Naive thymus-derived CD4-positive, alpha-beta T cell (primary cell): Measurements from ENCODE around the gene MOGAT1. TPM values are rescaled to one million over a fixed set of nuclear protein-coding genes. Genes with fewer than 3 reads are reported as not detected.
"Not testable (repeated sequence)": the region's sequence is repeated elsewhere in the genome, so short reads cannot be mapped to it uniquely, and the experiment has no call there.

Experiments
- ATAC-seq: fragments of 150-1000 bp; cut with Tn5 transposase; 2 replicates; pipeline ENCODE4 v1.10.0; 2021; ENCODE audit warnings: mild to moderate bottlenecking, moderate library complexity
- CTCF ChIA-PET: fragments of 350-600 bp; sonication (Branson Sonifier 250); formaldehyde crosslinking; loops from one replicate; lab custom pipeline; 2021; ENCODE audit warnings: antibody characterized with exemption; lab: Charles Lee
- POLR2A ChIA-PET: fragments of 350-600 bp; sonication (Branson Sonifier 250); formaldehyde crosslinking; loops from one replicate; lab custom pipeline; 2021; ENCODE audit warnings: antibody characterized with exemption, inconsistent platforms; lab: Charles Lee
- DNase-seq, 9 donors: peaks; one replicate each; pipeline versions ENCODE4 v3.0.0 to v3.0.0-alpha.2; 2020 to 2022; ENCODE audit warnings: mixed read lengths in 1 of 9
- H3K27ac ChIP-seq: one replicate; pipeline ENCODE4 v1.7.0; 2013; ENCODE audit warnings: mild to moderate bottlenecking, low read depth, low read length, moderate library complexity
- H3K27me3 ChIP-seq, 2 donors: one replicate each; pipeline ENCODE4 v1.7.0; 2013; ENCODE audit warnings: low read length in 2 of 2, mild to moderate bottlenecking in 2 of 2, moderate library complexity in 2 of 2; ENCODE audit not compliant: control insufficient read depth in 2 of 2, insufficient read depth in 2 of 2
- H3K36me3 ChIP-seq, 3 experiments: 1 replicate in 2 of 3; 2 replicates in 1 of 3; pipeline ENCODE4 v1.7.0; 2013; ENCODE audit warnings: low read length in 3 of 3, mild to moderate bottlenecking in 3 of 3, moderate library complexity in 1 of 3; ENCODE audit not compliant: insufficient read depth in 3 of 3, control insufficient read depth in 2 of 3
- H3K4me1 ChIP-seq, 2 donors: one replicate each; pipeline ENCODE4 v1.7.0; 2013; ENCODE audit warnings: low read length in 2 of 2, mild to moderate bottlenecking in 2 of 2, moderate library complexity in 1 of 2; ENCODE audit not compliant: control insufficient read depth in 2 of 2, insufficient read depth in 2 of 2
- H3K4me3 ChIP-seq: 2 replicates; pipeline ENCODE4 v1.7.0; 2013; ENCODE audit warnings: mild to moderate bottlenecking, low read length
- H3K9me3 ChIP-seq, 3 experiments: 1 replicate in 2 of 3; 2 replicates in 1 of 3; pipeline ENCODE4 v1.7.0; 2013; ENCODE audit warnings: low read length in 3 of 3; ENCODE audit not compliant: control insufficient read depth in 2 of 3
- H3K27ac Mint-ChIP-seq, 9 donors: one replicate each; pipeline ENCODE4 v1.8.0; 2020 to 2022; ENCODE audit warnings: mixed read lengths in 9 of 9, mild to moderate bottlenecking in 8 of 9, moderate library complexity in 5 of 9, inconsistent platforms in 2 of 9
- H3K27me3 Mint-ChIP-seq, 5 donors: one replicate each; pipeline ENCODE4 v1.8.0; 2021 to 2022; ENCODE audit warnings: mixed read lengths in 5 of 5, mild to moderate bottlenecking in 1 of 5
- H3K36me3 Mint-ChIP-seq, 5 donors: one replicate each; pipeline ENCODE4 v1.8.0; 2020 to 2022; ENCODE audit warnings: mixed read lengths in 5 of 5, mild to moderate bottlenecking in 3 of 5, inconsistent platforms in 1 of 5
- H3K4me1 Mint-ChIP-seq, 7 donors: one replicate each; pipeline ENCODE4 v1.8.0; 2020 to 2022; ENCODE audit warnings: mixed read lengths in 7 of 7, mild to moderate bottlenecking in 3 of 7, inconsistent platforms in 1 of 7
- H3K4me3 Mint-ChIP-seq, 10 donors: one replicate each; pipeline ENCODE4 v1.8.0; 2020 to 2022; ENCODE audit warnings: mild to moderate bottlenecking in 10 of 10, mixed read lengths in 10 of 10, moderate library complexity in 6 of 10, inconsistent platforms in 2 of 10
- H3K9me3 Mint-ChIP-seq, 11 donors: one replicate each; pipeline ENCODE4 v1.8.0; 2020 to 2022; ENCODE audit warnings: mixed read lengths in 11 of 11, mild to moderate bottlenecking in 4 of 11, inconsistent platforms in 1 of 11, moderate library complexity in 1 of 11
- intact Hi-C, 2 donors: fragments of 100-400 bp; cut with micrococcal nuclease; formaldehyde crosslinking; loops; one replicate each; pipeline ENCODE4 v1.15.1; 2023
- polyA plus RNA-seq, 2 donors: library from polyadenylated mRNA; unstranded; fragments of 300-500 nt; fragmentation: Illumina TruSeq; gene quantifications; one replicate each; pipeline ENCODE4 v1.2.3, GENCODE V29; 2021
- total RNA-seq, 6 experiments: library from RNA in 5 of 6; stranded (reverse) in 5 of 6; gene quantifications; 1 replicate in 5 of 6; 2 replicates in 1 of 6; pipeline ENCODE4 v1.2.3 and lab custom pipeline; 2021 to 2026

Gene MOGAT1
- total and polyA plus RNA-seq, 7 experiments from 2014 or later = not detected

GRCh38 chr2:222755593-222755992 lies 84.1 kb downstream of the MOGAT1 start:
- POLR2A ChIA-PET, H3K36me3 ChIP-seq, H3K9me3 ChIP-seq, ATAC-seq, H3K27me3 ChIP-seq, DNase-seq, H3K4me3 Mint-ChIP-seq, H3K27ac Mint-ChIP-seq, H3K36me3 Mint-ChIP-seq, H3K4me3 ChIP-seq, CTCF ChIA-PET, H3K27me3 Mint-ChIP-seq, H3K9me3 Mint-ChIP-seq, H3K27ac ChIP-seq, H3K4me1 ChIP-seq, intact Hi-C loops: not testable (repeated sequence)
- peaks cover 0 to 21% (median 0%) of the 10 kb centered on the region in 7 donors for H3K4me1 Mint-ChIP-seq

GRCh38 chr2:222756362-222756831 lies 84.9 kb downstream of the MOGAT1 start:
- no peak overlapping the region for H3K4me3 Mint-ChIP-seq
- POLR2A ChIA-PET = no interaction called here
- peaks cover 0 to 18% (median 0%) of the 10 kb centered on the region in 7 donors for H3K4me1 Mint-ChIP-seq
- DNase-seq = no peak
- H3K27ac Mint-ChIP-seq = peak overlapping the region in 2 of 9 donors; percentile 6 to 9
- no peaks in the 10 kb centered on the region for H3K9me3 Mint-ChIP-seq
- no peak for ATAC-seq
- Histone ChIP-seq H3K4me3 (no peak overlapping the region), H3K4me1 (no peaks in the 10 kb centered on the region), H3K27me3 (no peaks in the 10 kb centered on the region), H3K36me3 (no peaks in the 10 kb centered on the region), H3K27ac (no peak overlapping the region), H3K9me3 (no peaks in the 10 kb centered on the region)
- intact Hi-C loops = no loop called here
- CTCF ChIA-PET = interaction anchor here (0.6 kb wide), 1 partner anchor 32 kb away, joined by 4 read pairs; no protein-coding TSS in a partner anchor
- no peaks in the 10 kb centered on the region for H3K36me3 Mint-ChIP-seq
- H3K27me3 Mint-ChIP-seq = peaks cover 0 to 5% (median 0%) of the 10 kb centered on the region in 5 donors

- Mint-ChIP-seq H3K27me3 (peaks cover 0 to 5% (median 3%) of the 10 kb centered on the region in 5 donors), H3K4me3 (no peak overlapping the region), H3K9me3 (no peaks in the 10 kb centered on the region), H3K4me1 (peaks cover 0 to 13% (median 0%) of the 10 kb centered on the region in 7 donors), H3K36me3 (no peaks in the 10 kb centered on the region), H3K27ac (no peak overlapping the region)
- DNase-seq (no peak), ATAC-seq (no peak)
- POLR2A ChIA-PET = no interaction called here
- Histone ChIP-seq H3K27me3 (no peaks in the 10 kb centered on the region), H3K27ac (no peak overlapping the region), H3K9me3 (no peaks in the 10 kb centered on the region), H3K36me3 (no peaks in the 10 kb centered on the region), H3K4me1 (no peaks in the 10 kb centered on the region), H3K4me3 (no peak overlapping the region)
- CTCF ChIA-PET = no interaction called here
- intact Hi-C loops = no loop called here
Observed at GRCh38 chr2:222756951-222757650, 85.6 kb downstream of the MOGAT1 start.

Other genes with a start within 250 kb of the MOGAT1 start
- gene SGPP2, start 247.1 kb upstream of the MOGAT1 start, total RNA-seq = 1 to 10 TPM in 2 of 5 experiments, under 1 TPM in 3; 0.37 to 5.8 (median 0.86) TPM
- gene SGPP2, start 247.1 kb upstream of the MOGAT1 start, polyA plus RNA-seq = under 1 TPM; 0.05 to 0.06 TPM
- gene FARSB, start 15.6 kb upstream of the MOGAT1 start, total RNA-seq = 10 to 100 TPM; 10.5 to 23.3 (median 13.8) TPM
- 10 to 100 TPM; 27.6 to 31.8 TPM for gene FARSB, start 15.6 kb upstream of the MOGAT1 start, polyA plus RNA-seq
- 10 to 100 TPM; 30.3 to 69.6 (median 40.5) TPM for gene ACSL3, start 189.4 kb downstream of the MOGAT1 start, total RNA-seq
- gene ACSL3, start 189.4 kb downstream of the MOGAT1 start, polyA plus RNA-seq = 10 to 100 TPM; 21.7 to 42.5 TPM